NCI-H2029 treated with DMSO at 0.1 percent for 48 hours (cell line): Measurements from ENCODE around the gene ARID1B.

ENCODE experiments used
- DNase-seq: peaks from one replicate; lab custom pipeline; 2025; lab: John Stamatoyannopoulos, UW

Gene ARID1B

GRCh38 chr6:156992020-156992804, 215.0 kb downstream of the ARID1B start:
- no peak for DNase-seq

DNA sequence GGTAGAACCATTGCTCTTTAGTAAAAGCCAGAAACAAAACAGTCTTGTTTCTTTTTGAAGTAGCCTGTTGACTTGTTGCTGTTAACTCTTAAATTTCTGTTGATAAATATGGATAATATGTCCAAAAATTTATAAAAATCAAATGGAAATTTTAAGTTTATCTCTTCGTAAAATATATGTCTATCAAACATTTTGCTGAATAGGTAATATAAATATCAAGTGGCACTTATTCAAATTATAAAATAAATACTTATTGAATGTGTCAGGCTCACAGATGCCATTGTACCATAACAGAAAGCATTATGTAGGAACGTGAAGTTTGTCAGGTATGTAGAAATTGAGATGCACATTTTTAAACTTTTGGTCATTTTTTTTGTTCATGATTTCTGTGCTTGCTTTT, 216.5 kb downstream of the ARID1B start:
- DNase-seq, result no peak

GRCh38 chr6:156994215-156995076, 217.3 kb downstream of the ARID1B start:
- no peak for DNase-seq

DNA sequence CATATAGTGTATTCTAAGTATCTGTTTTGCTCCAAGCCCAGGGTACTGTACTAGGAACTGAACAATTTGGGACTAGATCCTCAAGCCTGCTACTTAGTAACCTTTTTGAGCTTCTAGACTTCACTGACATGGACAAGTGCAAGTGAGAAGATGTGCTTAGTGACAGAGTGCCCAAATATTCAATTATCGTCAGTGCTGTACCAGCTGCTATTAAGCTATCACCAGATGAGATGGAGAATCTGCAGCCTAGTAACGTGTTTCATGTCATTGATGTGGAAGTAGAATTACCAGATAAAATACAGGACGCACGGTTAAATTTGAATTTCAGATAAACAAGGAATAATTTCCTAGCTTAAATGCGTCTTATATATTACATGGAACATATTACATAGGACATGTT, 218.3 kb downstream of the ARID1B start:
- DNase-seq, result no peak

DNA sequence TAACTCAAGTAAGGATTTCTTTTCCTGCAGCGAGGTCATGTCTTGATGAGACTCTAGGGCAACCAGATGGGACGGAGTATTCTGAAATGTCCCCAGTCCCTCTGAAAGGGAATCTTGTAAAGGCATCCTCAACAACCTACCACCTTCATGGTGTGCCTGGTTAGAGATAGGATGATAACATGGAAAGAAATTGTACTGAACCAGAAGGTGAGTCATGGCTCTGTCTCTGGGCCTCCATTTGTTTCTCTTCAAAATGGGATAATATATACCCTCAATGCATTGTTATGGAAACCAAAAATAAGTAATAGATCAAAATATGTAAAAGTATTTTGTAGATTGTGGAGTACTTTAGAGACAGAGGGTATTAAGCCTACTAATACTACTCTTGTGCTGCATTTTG, 219.1 kb downstream of the ARID1B start:
- no peak for DNase-seq

GRCh38 chr6:156998794-156999330, 221.7 kb downstream of the ARID1B start:
- DNase-seq, result no peak

GRCh38 chr6:156999762-157000161, 222.6 kb downstream of the ARID1B start:
- DNase-seq, result no peak

GRCh38 chr6:157001716-157002115, 224.5 kb downstream of the ARID1B start:
- no peak for DNase-seq

DNA sequence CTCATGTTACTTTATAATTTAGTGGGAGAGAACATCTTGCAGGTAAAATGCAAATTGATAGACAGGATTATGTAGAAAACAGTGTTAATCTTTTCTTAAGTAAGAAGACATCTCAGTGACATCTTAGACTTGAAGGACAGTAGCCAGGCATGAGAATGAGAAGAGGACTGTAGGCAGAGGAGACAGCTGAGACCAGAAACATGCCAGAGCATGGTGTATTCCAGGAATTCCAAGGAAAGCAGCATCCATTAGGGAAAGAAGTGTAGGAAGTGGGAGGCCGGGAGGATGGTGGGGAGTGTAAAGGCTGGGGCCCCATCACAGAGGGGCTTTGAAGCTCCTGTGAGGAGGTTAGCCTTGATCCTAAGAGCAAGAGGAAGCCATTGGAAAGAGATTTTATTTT, 225.6 kb downstream of the ARID1B start:
- DNase-seq, result no peak

GRCh38 chr6:157005940-157006339, 228.8 kb downstream of the ARID1B start:
- DNase-seq, result no peak

DNA sequence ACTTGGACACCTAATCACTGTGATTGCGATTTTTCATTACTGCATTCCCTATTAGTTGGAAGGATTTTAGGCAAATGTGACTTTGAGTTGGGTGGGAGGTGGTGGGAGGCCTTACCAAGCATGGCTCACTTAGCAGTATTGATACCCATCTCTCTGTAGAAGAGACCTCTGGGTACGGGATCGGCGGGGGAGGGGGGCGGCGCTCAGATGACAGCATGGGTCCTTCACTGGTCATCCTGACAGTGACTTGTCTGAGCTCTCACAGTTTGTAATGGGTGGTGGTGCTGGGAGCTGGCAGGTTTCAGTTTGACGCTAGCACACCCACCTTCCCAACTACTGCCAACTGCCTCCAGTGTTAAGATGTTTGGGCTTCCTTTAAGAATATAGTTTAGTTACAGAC, 231.4 kb downstream of the ARID1B start:
- no peak for DNase-seq

DNA sequence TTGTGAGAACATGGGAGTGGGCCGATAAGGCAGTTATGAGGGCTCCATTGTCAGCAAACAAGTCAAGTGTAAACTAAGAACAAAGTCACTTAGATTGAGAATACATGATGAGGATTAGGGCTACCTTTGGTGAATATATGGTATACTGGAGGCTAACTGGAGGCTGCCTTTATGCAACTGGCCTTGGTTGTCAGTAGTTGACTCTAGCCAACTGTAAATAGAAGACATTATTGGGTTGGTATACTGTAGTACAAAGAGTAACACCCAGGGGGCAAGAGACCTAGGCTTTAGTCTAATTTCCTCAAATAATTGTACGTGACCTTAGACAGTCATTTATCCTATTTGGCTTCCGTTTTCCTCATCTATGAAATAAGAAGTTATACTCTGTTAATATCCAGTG, 235.2 kb downstream of the ARID1B start:
- no peak for DNase-seq

- DNase-seq, result no peak
Measured at GRCh38 chr6:157013649-157014304, 236.6 kb downstream of the ARID1B start.

GRCh38 chr6:157014871-157015270, 237.7 kb downstream of the ARID1B start:
- no peak for DNase-seq

DNA sequence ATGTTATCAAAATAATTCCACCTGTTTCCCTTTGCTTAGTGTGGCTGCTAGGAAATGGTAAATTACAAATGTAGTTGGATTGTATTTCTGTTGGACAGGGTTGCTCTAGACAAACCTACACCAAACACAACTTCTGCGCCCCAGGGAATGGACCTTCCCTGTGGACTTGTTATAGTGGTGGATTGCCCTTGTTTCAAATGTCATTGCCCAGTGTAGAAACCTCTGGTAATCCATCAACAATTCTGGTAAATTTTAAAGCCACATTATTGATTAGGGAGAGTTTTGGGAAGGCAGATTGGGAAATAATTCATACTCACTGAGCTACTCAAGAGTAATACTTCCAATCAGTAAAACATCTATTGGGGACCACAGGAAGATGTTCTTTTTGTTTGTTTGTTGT, 239.8 kb downstream of the ARID1B start:
- no peak for DNase-seq

DNA sequence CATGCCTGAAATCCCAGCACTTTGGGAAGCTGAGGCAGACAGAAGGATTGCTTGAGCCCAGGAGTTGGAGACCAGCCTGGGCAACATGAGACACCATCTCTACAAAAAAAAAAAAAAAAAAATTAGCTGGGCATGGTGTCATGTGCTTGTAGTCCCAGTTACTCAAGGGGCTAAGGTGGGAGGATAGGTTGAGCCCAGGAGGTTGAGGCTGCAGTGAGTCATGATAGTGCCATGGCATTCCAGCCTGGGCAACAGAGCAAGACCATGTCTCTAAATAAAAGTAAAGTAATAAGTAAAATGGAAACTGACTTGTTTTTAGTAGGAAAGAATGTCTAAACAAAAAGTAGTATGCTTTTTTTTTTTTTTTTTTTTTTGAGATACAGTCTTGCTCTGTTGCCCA, 240.7 kb downstream of the ARID1B start:
- DNase-seq, result no peak

DNA sequence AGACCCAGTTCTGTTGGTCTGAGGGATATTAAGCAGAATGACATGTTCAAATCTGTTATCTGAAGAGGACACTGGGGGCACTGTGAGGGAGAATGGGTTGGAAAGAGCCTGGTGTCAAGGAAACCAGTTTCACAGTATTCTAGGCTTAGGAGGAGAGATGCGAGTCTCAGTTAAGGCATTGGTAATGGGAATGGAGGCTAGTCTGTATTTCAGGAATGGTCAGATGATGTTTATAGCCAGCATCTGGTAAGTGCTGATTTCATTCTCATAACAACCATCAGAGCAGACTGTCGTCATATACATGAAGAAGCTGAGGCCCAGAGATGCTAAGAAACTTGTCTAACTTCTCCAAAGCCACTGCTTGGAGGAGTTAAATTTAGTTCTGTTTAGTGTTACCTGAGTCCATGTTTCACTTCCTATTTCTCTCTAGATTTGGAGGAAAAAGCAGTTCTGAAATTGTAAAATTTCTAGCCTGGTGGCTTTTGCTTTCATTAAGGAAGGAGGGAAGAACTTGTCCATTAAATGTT, 242.0 kb downstream of the ARID1B start:
- DNase-seq, result no peak

DNA sequence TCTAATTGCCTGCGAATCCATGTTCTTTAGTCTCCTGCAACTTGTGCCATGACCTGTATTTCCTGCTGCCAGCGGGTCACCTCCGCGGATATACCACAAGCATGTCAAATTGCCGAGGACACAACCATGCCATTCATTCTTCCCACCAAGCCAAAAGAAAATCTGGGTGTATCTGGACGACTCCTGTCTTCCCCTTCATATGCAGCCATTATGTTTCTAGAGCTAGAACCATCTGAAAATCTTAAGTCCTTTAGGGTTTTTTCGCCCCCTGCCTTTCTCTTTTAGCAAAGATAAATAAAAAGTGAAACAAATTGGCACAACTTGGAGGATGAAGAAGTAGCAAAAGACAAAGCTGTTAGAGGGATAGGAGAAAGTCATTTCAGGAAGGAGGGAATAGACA, 242.6 kb downstream of the ARID1B start:
- no peak for DNase-seq

DNA sequence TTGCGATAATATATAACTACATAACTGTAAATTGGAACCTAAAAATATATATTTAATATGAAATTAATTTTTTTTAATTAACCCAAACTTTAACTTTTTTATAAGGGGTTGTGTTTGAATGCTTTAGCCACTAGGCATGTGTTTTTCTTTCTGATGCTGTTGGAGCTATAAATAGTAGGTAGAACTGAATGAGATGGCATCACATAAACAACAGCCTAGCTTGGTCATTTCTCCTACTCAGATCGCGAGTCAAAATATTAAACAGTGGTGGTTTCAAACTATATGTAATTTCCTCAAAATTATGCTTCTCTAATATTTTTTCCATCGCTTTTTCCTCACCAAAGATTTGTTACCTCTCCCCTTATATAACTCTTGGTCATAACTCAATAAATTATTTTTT, 243.2 kb downstream of the ARID1B start:
- no peak for DNase-seq

DNA sequence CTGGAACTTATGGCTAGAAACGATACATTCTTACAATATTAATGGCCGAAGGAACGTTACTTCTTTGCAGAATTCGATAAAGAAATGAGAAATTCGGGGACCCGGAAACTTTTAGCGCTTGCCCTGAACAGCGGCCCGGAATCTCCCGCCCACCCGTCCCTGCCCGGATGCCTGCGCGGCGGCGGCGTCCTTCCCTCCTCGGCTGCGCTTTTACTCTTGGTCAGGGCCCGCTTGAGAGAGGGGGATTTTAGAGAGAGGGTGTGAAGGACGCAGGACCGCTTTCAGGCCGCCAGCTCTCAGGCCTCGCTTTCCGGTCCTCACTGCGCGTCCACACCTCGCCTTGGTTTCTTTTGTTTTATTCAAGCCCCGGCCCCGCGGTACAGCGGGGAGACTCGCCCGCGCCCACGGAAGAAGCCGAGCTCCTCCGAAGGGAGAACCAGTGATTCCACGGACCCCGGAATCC, 243.7 kb downstream of the ARID1B start:
- DNase-seq, result peak; percentile 38

GRCh38 chr6:157021344-157021992, 244.3 kb downstream of the ARID1B start:
- DNase-seq, result peak; percentile 58
